GM21381 (cell line): Measurements from ENCODE around the gene TUT1.
A peak's percentile ranks its signal among the peaks of the same experiment; 100 is the strongest.
"Not testable (repeated sequence)": the region's sequence is repeated elsewhere in the genome, so short reads cannot be mapped to it uniquely, and the experiment has no call there.

Experiments used
- ATAC-seq: cut with Tn5 transposase; IDR thresholded peaks from one replicate; pipeline ENCODE4 v1.9.1; 2021; ENCODE audit warnings: mild to moderate bottlenecking, moderate library complexity; ENCODE audit not compliant: unreplicated experiment

The TUT1 gene

GRCh38 chr11:62591448-62592145 lies at the start of gene TUT1:
TSS of gene TUT1 (minus strand) at chr11:62591523. CDS start at chr11:62591485, 38 bp downstream.
- peak; percentile 87 for ATAC-seq

DNA sequence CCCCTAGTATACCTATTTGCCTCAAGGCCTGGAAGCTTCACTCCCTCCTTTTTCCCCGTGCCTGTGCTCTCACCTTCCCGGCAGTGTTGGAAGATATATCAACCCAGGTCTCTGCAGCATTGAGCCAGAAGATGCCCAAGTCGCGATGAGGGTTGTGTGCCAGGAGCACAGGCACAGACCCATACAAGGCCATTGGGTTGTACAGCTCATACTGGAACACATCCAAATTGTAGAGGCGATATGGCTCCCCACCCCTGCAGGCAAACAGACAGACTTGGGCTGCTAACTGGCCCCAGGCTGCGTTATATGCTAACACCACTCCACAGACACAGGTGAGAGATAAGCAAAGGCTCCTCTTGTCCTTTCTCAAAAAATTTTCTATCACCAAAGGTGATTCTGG lies 41.2 kb upstream of the TUT1 start:
- no peak for ATAC-seq

DNA sequence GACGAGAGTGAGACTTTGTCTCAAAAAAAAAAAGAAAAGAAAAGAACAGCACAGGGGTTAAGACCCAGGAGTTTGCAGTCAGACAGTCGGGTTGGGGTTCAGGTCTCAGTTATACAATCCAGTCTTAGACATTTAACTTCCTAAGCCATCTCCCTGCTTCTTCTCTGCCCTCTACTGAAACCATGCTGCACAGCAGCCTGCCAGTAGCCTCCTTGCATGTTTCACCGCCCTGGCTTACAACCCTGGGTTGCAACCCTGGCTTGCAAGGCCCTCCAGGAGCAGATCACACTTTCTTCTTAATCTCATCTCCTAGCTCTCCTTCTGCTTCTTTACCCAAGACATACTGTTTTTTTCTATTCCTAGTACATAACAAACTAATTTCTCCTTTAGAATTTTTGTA lies 36.4 kb upstream of the TUT1 start:
- ATAC-seq, result no peak

DNA sequence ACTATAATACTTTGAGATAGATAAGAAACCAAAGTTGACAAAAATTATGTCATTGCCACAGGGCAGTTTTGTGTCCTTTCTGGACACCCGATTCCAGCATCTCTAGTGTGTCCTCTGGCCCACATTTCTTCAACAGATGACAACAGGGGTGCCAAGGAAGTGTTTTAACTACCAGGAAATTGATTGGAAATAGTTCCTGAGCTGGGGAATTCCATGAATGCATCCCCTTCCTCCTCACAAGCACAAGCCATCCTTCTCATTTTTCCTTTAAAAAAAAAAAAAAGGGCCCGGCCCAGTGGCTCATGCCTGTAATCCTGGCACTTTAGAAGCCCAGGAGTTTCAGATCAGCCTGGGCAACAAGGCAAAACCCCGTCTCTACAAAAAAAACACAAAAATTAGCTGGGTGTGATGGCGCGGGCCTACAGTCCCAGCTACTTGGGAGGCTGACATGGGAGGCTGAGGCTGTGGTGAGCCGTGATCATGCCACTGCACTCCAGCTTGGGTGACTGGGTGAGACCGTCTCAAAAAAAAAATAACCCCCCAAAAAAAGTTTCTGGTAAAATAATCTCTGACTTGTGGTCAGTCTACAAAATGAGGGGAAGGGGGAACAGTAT lies 31.3 kb upstream of the TUT1 start:
- ATAC-seq, result no peak

GRCh38 chr11:62621567-62622470 lies 30.5 kb upstream of the TUT1 start, which contains the start of gene B3GAT3:
TSS of gene B3GAT3 (minus strand) at chr11:62621986. CDS start at chr11:62621947, 39 bp downstream.
- ATAC-seq, result peak; percentile 94

- no peak for ATAC-seq
These were observed 29.8 kb upstream of the TUT1 start for GRCh38 chr11:62621027-62621566.

DNA sequence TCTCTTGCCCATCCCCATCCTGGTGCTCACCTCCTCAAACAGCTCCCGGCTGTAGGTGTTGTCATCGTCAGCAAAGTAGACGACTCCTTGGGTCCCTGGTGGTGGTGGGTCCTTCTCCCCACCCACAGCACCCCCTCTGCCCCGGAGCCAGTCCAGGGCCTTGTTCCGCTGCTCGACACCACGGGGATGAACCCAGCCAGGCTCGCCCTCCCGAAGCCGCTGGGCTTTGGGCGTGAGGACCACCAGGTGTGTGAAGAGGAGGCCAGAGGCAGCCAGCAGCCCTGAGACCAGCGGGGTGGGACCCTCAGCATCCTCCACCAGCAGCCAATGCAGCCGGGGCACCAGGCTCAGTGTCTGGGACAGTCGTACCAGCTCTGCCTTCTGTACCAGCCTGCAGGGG lies 25.6 kb upstream of the TUT1 start:
- ATAC-seq, result not testable (repeated sequence)

DNA sequence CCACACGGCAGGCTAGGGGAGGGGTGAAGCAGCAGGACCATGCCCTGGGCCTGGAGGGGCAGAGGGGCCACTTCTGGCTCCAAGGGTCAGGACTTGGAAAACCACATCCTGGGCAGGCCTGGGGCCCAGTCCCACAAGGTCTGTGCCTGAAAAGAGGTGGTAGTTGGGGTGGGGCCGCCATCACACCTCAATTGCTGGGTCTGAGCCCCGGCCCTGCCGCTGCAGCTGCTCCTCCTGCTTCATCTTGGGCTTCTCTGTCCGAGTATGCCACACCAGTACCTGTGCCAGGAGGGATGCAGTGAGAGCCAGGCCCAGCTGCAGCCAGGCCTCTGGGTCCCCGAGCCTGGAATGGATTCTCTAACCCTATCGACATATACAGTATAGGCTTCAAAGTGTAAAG lies 24.2 kb upstream of the TUT1 start:
- ATAC-seq, result no peak

DNA sequence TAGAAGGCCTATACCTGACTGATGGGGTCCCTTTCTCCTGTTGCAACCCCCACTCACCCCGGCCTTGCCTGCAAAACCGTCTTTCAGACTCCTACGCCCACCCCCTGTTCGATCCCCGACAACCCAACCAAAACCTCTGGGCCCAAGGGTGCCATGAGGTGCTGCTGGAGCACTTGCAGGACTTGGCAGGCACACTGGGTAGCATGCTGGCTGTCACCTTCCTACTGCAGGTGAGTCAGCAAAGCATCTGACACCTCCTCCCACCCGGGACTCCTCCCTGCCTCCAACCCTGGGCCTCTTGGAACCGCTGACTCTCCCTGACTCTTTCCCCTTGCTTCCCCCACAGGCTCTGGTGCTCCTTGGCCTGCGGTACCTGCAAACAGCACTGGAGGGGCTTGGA lies 23.0 kb upstream of the TUT1 start:
- no peak for ATAC-seq

DNA sequence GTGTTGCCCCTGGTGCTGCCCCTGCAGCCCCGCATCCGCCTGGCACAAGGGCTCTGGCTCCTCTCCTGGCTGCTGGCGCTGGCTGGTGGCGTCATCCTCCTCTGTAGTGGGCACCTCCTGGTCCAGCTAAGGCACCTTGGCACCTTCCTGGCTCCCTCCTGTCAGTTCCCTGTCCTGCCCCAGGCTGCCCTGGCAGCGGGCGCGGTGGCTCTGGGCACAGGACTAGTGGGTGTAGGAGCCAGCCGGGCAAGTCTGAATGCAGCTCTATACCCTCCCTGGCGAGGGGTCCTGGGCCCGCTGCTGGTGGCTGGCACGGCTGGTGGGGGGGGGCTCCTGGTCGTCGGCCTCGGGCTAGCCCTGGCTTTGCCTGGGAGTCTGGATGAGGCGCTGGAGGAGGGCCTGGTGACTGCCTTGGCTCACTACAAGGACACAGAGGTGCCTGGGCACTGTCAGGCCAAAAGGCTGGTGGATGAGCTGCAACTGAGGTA lies 22.0 kb upstream of the TUT1 start:
- no peak for ATAC-seq

- ATAC-seq, result peak; percentile 70
These were observed 21.3 kb upstream of the TUT1 start, which contains the start of the genes EML3 and ROM1 for GRCh38 chr11:62612366-62613290. TSS of gene EML3 (minus strand) at chr11:62612775. CDS start at chr11:62612457, 318 bp downstream. TSS of gene ROM1 (plus strand) at chr11:62613257. CDS start at chr11:62613282, 25 bp downstream.

DNA sequence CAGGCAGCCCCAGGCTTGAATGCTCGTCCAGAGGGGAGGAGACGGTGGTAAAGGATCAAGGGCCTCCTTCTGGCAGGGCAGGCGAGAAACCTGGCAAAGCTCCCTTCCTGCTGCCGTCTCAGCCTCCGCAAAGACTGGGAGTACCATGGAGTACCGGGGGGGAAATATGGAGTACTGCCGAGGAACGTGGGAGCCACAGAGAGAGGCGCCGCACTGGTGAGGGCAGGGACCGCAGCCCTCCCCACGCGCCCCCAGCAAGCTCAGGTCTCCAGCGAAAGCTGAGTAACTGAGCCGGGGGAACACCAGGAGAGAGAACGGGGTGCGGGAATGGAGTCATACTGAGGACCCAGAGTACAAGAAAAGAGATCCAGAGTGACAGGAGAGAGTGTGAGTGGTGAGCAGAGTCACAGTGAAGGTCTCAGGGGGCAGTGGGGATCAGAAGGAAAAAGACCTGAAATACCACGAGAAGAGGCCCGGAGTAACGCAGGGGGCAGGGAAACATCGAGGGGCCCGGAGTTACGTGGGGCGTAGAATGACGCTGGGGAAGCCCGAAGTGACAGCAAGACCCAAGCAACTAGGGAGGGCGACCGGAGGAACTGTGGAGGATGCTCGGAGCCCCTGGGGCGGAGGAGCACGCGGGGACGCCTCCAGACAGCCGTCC lies 20.5 kb upstream of the TUT1 start:
- ATAC-seq, result no peak

GRCh38 chr11:62610814-62611704 lies 19.7 kb upstream of the TUT1 start:
- no peak for ATAC-seq

DNA sequence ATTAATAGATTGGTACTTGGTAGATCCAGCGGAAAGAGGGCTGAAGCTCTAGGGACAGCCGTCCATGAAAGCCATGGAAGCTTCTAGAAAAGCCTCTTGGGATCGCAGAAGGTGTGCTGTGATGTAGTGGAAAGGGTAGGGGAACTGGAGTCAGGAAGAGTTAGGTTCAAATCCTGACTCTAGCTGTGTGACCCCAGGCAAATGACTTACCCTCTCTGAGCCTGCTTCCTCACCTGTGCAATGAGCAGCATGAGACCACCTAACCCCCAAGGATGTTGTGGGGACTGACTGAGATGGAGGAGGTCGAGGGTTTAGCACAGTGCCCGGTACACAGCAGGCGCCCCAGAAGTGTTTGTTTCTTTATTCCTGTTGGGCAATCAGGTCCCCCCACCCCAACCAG lies 19.1 kb upstream of the TUT1 start:
- no peak for ATAC-seq

GRCh38 chr11:62608776-62609175 lies 17.5 kb upstream of the TUT1 start:
- ATAC-seq, result no peak

GRCh38 chr11:62607714-62608113 lies 16.4 kb upstream of the TUT1 start:
- no peak for ATAC-seq

- no peak for ATAC-seq
These were observed 14.6 kb upstream of the TUT1 start for GRCh38 chr11:62605902-62606301.

DNA sequence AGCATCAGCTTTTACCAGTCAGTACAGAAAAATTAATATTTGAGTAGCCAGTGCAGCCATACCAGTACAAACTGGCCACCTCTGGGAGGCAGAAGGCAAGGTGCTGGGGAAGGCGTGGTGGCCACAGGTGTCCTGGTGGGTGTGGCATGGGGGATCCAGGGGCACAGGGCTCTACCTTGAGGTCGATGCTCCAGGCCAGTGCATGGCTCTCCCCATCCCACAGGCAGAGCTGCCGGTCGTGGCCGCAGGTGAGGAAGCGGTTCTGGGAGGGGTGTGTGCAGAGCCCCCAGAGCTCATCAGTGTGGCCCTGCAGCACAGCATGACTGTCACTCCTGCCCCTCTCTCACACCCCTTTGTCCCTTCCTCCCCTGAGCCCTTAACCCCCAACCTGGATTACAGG lies 14.1 kb upstream of the TUT1 start:
- no peak for ATAC-seq
